Suprapubic skin (tissue), 4 donors: ENCODE measurements around the gene ZDHHC14. TPM values are rescaled to one million over a fixed set of nuclear protein-coding genes. Genes with fewer than 3 reads are reported as not detected.

ENCODE experiments used
- DNase-seq, 2 donors: peaks; one replicate each; pipeline ENCODE4 v3.0.0-alpha.2; 2019; ENCODE audit warnings: low spot score in 2 of 2
- H3K27ac ChIP-seq: fragments of 200-600 bp; sonication (generic); one replicate; pipeline ENCODE4 v1.5.1; 2019
- H3K27me3 ChIP-seq: fragments of 200-600 bp; sonication (generic); one replicate; pipeline ENCODE4 v1.5.1; 2019
- H3K36me3 ChIP-seq: fragments of 200-600 bp; sonication (generic); one replicate; pipeline ENCODE4 v1.5.1; 2019
- H3K4me1 ChIP-seq: fragments of 200-600 bp; sonication (generic); one replicate; pipeline ENCODE4 v1.5.1; 2019
- H3K4me3 ChIP-seq: fragments of 200-600 bp; sonication (generic); one replicate; pipeline ENCODE4 v1.5.1; 2019; ENCODE audit warnings: mild to moderate bottlenecking
- H3K9me3 ChIP-seq: fragments of 200-600 bp; sonication (generic); one replicate; pipeline ENCODE4 v1.5.1; 2019
- CTCF ChIP-seq, 2 donors: fragments of 200-600 bp in 1 of 2; fragments of 450-650 bp in 1 of 2; sonication (generic) in 1 of 2; IDR thresholded peaks; one replicate each; pipeline ENCODE4 v1.5.1; 2016 to 2019; ENCODE audit warnings: antibody characterized with exemption in 2 of 2, mild to moderate bottlenecking in 1 of 2, moderate library complexity in 1 of 2
- EP300 ChIP-seq: sonication (generic); formaldehyde crosslinking; IDR thresholded peaks from one replicate; pipeline ENCODE4 v1.6.1; 2017; ENCODE audit warnings: antibody characterized with exemption
- POLR2A ChIP-seq, 2 donors: fragments of 450-650 bp; IDR thresholded peaks; one replicate each; pipeline ENCODE4 v1.6.1; 2017; ENCODE audit warnings: antibody characterized with exemption in 2 of 2, mild to moderate bottlenecking in 2 of 2, moderate library complexity in 2 of 2
- POLR2AphosphoS5 ChIP-seq, 3 donors: sonication (generic); formaldehyde crosslinking; IDR thresholded peaks; one replicate each; pipeline ENCODE4 v1.6.1; 2017; ENCODE audit warnings: antibody characterized with exemption in 3 of 3
- WGBS: methylation state at CpG from one replicate; pipeline ENCODE4 v1.1.5; 2018; 5-methylcytosine and 5-hydroxymethylcytosine counted together
- total RNA-seq, 4 donors: library from RNA; depleted of rRNA; stranded (reverse); fragments of >200 nt; gene quantifications; one replicate each; pipeline ENCODE4 v1.1.0, GENCODE V29; 2016

Gene ZDHHC14
- total RNA-seq, 4 donors from 2014 or later: 4.3 to 9.9 (median 7.7) TPM

GRCh38 chr6:157552081-157552747 is 171.2 kb downstream of the ZDHHC14 start:
- no peak for DNase-seq
- TF ChIP-seq EP300 (no peak), POLR2A (IDR thresholded peaks at IDR 0.05) (no peak), POLR2AphosphoS5 (IDR thresholded peaks at IDR 0.05) (no peak), CTCF (IDR thresholded peaks at IDR 0.05) (no peak)
- H3K4me1 ChIP-seq: no peaks in the 10 kb centered on the region
- 85% methylated on average over 9 of the region's 9 CpGs for WGBS
- no peak overlapping the region for H3K27ac ChIP-seq
- no peak overlapping the region for H3K4me3 ChIP-seq
- H3K36me3 ChIP-seq: no peaks in the 10 kb centered on the region
- no peaks in the 10 kb centered on the region for H3K27me3 ChIP-seq
- no peaks in the 10 kb centered on the region for H3K9me3 ChIP-seq

GRCh38 chr6:157552820-157553485 is 172.0 kb downstream of the ZDHHC14 start:
- 74% methylated on average over 5 of the region's 5 CpGs for WGBS
- H3K4me3 ChIP-seq: no peak overlapping the region
- no peaks in the 10 kb centered on the region for H3K36me3 ChIP-seq
- no peak for TF ChIP-seq POLR2A (IDR thresholded peaks at IDR 0.05)
- no peak for TF ChIP-seq CTCF (IDR thresholded peaks at IDR 0.05)
- TF ChIP-seq POLR2AphosphoS5 (IDR thresholded peaks at IDR 0.05): no peak
- no peak for TF ChIP-seq EP300
- H3K4me1 ChIP-seq: no peaks in the 10 kb centered on the region
- H3K9me3 ChIP-seq: no peaks in the 10 kb centered on the region
- H3K27ac ChIP-seq: no peak overlapping the region
- no peaks in the 10 kb centered on the region for H3K27me3 ChIP-seq
- no peak for DNase-seq

GRCh38 chr6:157554747-157555146 is 173.8 kb downstream of the ZDHHC14 start:
- Histone ChIP-seq H3K4me3 (no peak overlapping the region), H3K27me3 (no peaks in the 10 kb centered on the region), H3K4me1 (no peaks in the 10 kb centered on the region), H3K36me3 (no peaks in the 10 kb centered on the region), H3K9me3 (no peaks in the 10 kb centered on the region), H3K27ac (no peak overlapping the region)
- no peak for DNase-seq
- no peak for TF ChIP-seq CTCF (IDR thresholded peaks at IDR 0.05)
- no peak for TF ChIP-seq POLR2AphosphoS5 (IDR thresholded peaks at IDR 0.05)
- no peak for TF ChIP-seq POLR2A (IDR thresholded peaks at IDR 0.05)
- no peak for TF ChIP-seq EP300
- WGBS: 83% methylated on average over 2 of the region's 2 CpGs

- no peak overlapping the region for H3K27ac ChIP-seq
- WGBS: 91% methylated on average over 16 of the region's 16 CpGs
Observed at GRCh38 chr6:157555455-157556143, 174.6 kb downstream of the ZDHHC14 start.

More at GRCh38 chr6:157555455-157556143, 174.6 kb downstream of the ZDHHC14 start:
- H3K36me3 ChIP-seq: no peaks in the 10 kb centered on the region
- H3K4me3 ChIP-seq: no peak overlapping the region
- DNase-seq: no peak
- TF ChIP-seq POLR2AphosphoS5 (IDR thresholded peaks at IDR 0.05) (no peak), EP300 (no peak), POLR2A (IDR thresholded peaks at IDR 0.05) (no peak), CTCF (IDR thresholded peaks at IDR 0.05) (no peak)
- H3K4me1 ChIP-seq: no peaks in the 10 kb centered on the region
- H3K27me3 ChIP-seq: no peaks in the 10 kb centered on the region
- no peaks in the 10 kb centered on the region for H3K9me3 ChIP-seq
